ENCODE data around the gene PAPSS2.

GRCh38 chr10:87706731-87707130, 47.1 kb downstream of the PAPSS2 start:
- TF ChIP-seq CTCF (IDR thresholded peaks at IDR 0.05), result no peak
- no peak for TF ChIP-seq POLR2A (IDR thresholded peaks at IDR 0.05)
- TF ChIP-seq EP300 (IDR thresholded peaks at IDR 0.05), result no peak

All from sigmoid colon (tissue), 4 donors.